BE2C (cell line): ENCODE measurements around the gene C17orf107.
"Not testable (repeated sequence)": the region's sequence is repeated elsewhere in the genome, so short reads cannot be mapped to it uniquely, and the experiment has no call there.

Experiments
- DNase-seq: peaks from one replicate; pipeline ENCODE4 v3.0.0-alpha.2; 2020
- H3K27me3 ChIP-seq: fragments of 250-450 bp; sonication (Bioruptor Pico); 2 replicates; pipeline ENCODE4 v1.5.1; 2020; ENCODE audit warnings: mild to moderate bottlenecking
- H3K36me3 ChIP-seq: fragments of 250-450 bp; sonication (Bioruptor Pico); 2 replicates; pipeline ENCODE4 v1.5.1; 2020; ENCODE audit warnings: mild to moderate bottlenecking
- H3K4me1 ChIP-seq: fragments of 250-450 bp; sonication (Bioruptor Pico); 2 replicates; pipeline ENCODE4 v1.5.1; 2020
- H3K4me3 ChIP-seq: 2 replicates; pipeline ENCODE4 v1.5.1; 2011; ENCODE audit warnings: low read depth, low read length
- H3K9me3 ChIP-seq: fragments of 250-450 bp; sonication (Bioruptor Pico); 2 replicates; pipeline ENCODE4 v1.5.1; 2020
- TF ChIP-seq, protein P1 (sequence below): IDR thresholded peaks from 2 replicates; pipeline ENCODE4 v1.5.1; 2012; ENCODE audit warnings: mild to moderate bottlenecking, low read depth, low read length

C17orf107 gene

DNA sequence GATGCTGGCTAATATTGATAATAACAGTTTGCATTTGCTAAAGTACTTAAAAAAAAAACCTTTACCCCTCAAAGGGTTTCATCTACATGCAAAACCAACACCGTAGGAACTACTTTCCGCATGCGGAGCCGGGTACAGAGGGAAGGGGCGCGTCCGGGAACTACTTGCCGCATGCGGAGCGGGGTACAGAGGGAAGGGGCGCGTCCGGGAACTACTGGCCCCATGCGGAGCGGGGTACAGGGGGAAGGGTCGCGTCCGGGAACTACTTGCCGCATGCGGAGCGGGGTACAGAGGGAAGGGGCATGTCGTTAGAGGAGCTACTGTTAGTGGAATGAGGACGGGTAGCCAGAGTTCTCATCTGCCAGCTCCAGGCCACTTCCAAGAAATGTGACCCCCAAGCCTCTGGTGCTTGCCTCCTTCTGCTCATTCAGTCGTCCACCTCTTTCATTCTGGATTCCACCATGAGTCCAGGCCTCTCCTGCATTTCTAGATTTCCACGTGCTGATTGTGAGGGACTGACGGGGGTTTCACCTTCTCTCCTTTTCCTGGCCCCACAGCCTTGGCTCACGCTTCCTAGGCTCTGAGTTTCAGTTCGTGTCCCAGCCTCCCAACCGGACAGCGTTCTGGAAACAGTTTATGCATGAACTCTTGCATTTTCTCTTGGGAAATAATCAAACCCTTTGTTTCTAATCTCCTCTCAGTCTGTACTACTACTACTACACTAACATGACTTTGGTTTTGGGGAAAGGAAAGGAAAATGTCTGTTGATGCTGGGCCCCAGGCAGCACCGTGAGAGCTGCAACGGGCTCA is 39.3 kb upstream of the C17orf107 start:
- TF ChIP-seq, protein P1, sequence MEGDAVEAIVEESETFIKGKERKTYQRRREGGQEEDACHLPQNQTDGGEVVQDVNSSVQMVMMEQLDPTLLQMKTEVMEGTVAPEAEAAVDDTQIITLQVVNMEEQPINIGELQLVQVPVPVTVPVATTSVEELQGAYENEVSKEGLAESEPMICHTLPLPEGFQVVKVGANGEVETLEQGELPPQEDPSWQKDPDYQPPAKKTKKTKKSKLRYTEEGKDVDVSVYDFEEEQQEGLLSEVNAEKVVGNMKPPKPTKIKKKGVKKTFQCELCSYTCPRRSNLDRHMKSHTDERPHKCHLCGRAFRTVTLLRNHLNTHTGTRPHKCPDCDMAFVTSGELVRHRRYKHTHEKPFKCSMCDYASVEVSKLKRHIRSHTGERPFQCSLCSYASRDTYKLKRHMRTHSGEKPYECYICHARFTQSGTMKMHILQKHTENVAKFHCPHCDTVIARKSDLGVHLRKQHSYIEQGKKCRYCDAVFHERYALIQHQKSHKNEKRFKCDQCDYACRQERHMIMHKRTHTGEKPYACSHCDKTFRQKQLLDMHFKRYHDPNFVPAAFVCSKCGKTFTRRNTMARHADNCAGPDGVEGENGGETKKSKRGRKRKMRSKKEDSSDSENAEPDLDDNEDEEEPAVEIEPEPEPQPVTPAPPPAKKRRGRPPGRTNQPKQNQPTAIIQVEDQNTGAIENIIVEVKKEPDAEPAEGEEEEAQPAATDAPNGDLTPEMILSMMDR = no peak
- H3K9me3 ChIP-seq = no peaks in the 10 kb centered on the region
- no peaks in the 10 kb centered on the region for H3K36me3 ChIP-seq
- no peaks in the 10 kb centered on the region for H3K4me1 ChIP-seq
- H3K4me3 ChIP-seq = no peak overlapping the region
- DNase-seq = no peak
- H3K27me3 ChIP-seq = no peaks in the 10 kb centered on the region

- TF ChIP-seq, protein P1 = no peak
- DNase-seq = no peak
- no peaks in the 10 kb centered on the region for H3K36me3 ChIP-seq
- no peaks in the 10 kb centered on the region for H3K4me1 ChIP-seq
- H3K4me3 ChIP-seq = no peak overlapping the region
- no peaks in the 10 kb centered on the region for H3K27me3 ChIP-seq
- no peaks in the 10 kb centered on the region for H3K9me3 ChIP-seq
These were observed 38.7 kb upstream of the C17orf107 start for GRCh38 chr17:4860651-4861050.

GRCh38 chr17:4861052-4861451 is 38.3 kb upstream of the C17orf107 start:
- no peaks in the 10 kb centered on the region for H3K9me3 ChIP-seq
- no peak for DNase-seq
- no peaks in the 10 kb centered on the region for H3K36me3 ChIP-seq
- H3K4me3 ChIP-seq = no peak overlapping the region
- no peaks in the 10 kb centered on the region for H3K4me1 ChIP-seq
- no peaks in the 10 kb centered on the region for H3K27me3 ChIP-seq
- TF ChIP-seq, protein P1 = no peak

DNA sequence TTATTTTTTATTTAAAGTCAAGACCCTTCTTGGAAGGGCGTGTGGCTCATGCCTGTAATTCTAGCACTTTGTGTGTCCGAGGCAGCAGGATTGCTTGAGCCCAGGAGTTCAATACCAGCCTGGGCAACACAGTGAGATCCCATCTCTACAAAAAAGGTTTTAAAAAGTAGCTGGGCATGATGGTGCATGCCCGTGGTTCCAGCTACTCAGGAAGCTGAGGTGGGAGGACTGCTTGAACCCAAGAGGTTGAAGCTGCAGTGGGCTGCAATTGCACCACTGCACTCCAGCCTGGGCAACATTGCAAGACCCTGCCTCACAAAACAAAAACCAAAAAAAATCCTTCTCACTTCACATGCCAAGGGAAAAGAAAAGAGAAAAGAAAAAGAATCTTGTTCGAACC is 36.6 kb upstream of the C17orf107 start:
- no peaks in the 10 kb centered on the region for H3K27me3 ChIP-seq

GRCh38 chr17:4863321-4863720 is 36.0 kb upstream of the C17orf107 start:
- no peaks in the 10 kb centered on the region for H3K27me3 ChIP-seq
- no peaks in the 10 kb centered on the region for H3K4me1 ChIP-seq
- TF ChIP-seq, protein P1 = no peak
- H3K4me3 ChIP-seq = no peak overlapping the region
- DNase-seq = no peak
- H3K9me3 ChIP-seq = no peaks in the 10 kb centered on the region
- H3K36me3 ChIP-seq = no peaks in the 10 kb centered on the region

More for the DNA sequence above, 36.6 kb upstream of the C17orf107 start:
- DNase-seq = no peak
- no peaks in the 10 kb centered on the region for H3K9me3 ChIP-seq
- no peak overlapping the region for H3K4me3 ChIP-seq
- H3K4me1 ChIP-seq = no peaks in the 10 kb centered on the region
- TF ChIP-seq, protein P1 = no peak
- no peaks in the 10 kb centered on the region for H3K36me3 ChIP-seq

DNA sequence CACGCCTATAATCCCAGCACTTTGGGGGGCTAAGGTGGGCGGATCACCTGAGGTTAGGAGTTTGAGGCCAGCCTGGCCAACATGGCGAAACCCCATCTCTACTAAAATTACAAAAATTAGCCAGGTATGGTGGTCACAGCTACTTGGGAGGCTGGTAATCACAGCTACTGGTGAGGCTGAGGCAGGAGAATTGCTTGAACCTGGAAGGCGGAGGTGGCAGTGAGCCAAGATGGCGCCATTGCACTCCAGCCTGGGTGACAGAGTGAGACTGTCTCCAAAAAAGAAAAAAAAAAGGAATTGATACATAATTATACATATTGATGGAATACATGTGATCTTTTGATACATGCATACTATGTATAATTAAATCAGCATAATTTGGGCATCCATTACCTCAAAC is 31.8 kb upstream of the C17orf107 start:
- H3K36me3 ChIP-seq, DNase-seq, H3K9me3 ChIP-seq, H3K4me3 ChIP-seq, H3K4me1 ChIP-seq, H3K27me3 ChIP-seq: not testable (repeated sequence)

DNA sequence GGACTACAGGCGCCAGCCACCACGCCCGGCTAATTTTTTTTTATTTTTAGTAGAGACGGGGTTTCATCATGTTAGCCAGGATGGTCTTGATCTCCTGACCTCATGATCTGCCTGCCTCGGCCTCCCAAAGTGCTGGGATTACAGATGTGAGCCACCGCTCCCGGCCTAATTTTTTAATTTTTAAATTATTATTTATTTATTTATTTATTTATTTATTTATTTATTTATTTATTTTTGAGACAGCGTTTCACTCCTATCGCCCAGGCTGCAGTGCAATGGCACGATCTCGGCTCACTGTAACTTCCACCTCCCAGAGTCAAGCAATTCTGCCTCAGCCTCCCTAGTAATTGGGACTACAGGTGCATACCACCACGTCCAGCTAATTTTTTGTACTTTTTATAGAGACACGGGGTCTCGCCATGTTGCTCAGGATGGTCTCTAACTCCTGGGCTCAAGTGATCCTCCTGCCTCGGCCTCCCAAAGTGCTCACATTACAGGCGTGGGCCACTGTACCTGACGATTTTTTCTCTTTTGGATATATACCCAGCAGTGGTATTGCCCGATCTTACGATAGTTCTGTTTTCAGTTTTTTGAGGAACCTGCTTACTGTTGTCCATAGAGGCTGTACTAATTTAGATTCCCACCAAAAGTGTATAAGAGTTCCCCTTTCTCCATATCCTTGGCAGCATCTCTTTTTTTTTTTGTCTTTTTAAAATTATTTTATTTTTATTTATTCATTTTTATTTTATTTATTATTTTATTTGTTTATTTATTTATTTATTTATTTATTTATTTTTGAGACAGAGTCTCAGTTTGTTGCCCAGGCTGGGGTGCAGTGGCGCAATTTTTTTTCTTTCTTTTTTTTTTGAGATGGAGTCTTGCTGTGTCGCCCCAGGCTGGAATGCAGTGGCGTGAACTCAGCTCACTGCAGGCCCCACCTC is 30.0 kb upstream of the C17orf107 start:
- not testable (repeated sequence) for H3K27me3 ChIP-seq, H3K36me3 ChIP-seq, H3K9me3 ChIP-seq, DNase-seq, H3K4me3 ChIP-seq, H3K4me1 ChIP-seq
